Right lobe of liver (tissue), 4 donors: ENCODE results near the gene HSP90AB1.

ENCODE experiments used
- CTCF ChIP-seq, 4 donors: fragments of 200-600 bp in 3 of 4; fragments of 450-650 bp in 1 of 4; IDR thresholded peaks; one replicate each; pipeline versions ENCODE4 v1.5.1 to v1.8.0; 2016 to 2022; ENCODE audit warnings: antibody characterized with exemption in 4 of 4, mild to moderate bottlenecking in 2 of 4
- POLR2A ChIP-seq: fragments of 450-650 bp; IDR thresholded peaks from one replicate; pipeline ENCODE4 v1.6.1; 2017; ENCODE audit warnings: antibody characterized with exemption, mild to moderate bottlenecking
- donor health status: DM: no; HTN: no; CAD: no.
- donor health status: DM: no; HTN: no; CAD: no.
- donor health status: DM: no; HTN: yes; CAD: no.

- TF ChIP-seq CTCF (IDR thresholded peaks at IDR 0.05) (no peak), POLR2A (no peak)
Observed at GRCh38 chr6:44278315-44278714, 31.4 kb downstream of the HSP90AB1 start.
